ENCODE results near the gene CTPS1. TPM values are rescaled to one million over a fixed set of nuclear protein-coding genes. Genes with fewer than 3 reads are reported as not detected.

CTPS1 gene
- total RNA-seq = 36.1 and 45.1 TPM in 2 replicates

GRCh38 chr1:40979241-40980067 lies at the start of gene CTPS1:
TSS of gene CTPS1 (plus strand) at chr1:40979696. CDS start at chr1:40983291, 3,595 bp downstream.

GRCh38 chr1:41021526-41022308 lies 42.2 kb downstream of the CTPS1 start, which contains the start of gene SLFNL1:
TSS of gene SLFNL1 (minus strand) at chr1:41021725. CDS start at chr1:41020660, 1,065 bp downstream.

Other genes with a start within 250 kb of the CTPS1 start
- gene KCNQ4, start 195.9 kb upstream of the CTPS1 start, total RNA-seq = under 0.01 TPM in 1 of 2 replicates, not detected in the other
- gene CITED4, start 117.3 kb upstream of the CTPS1 start, total RNA-seq = 5.5 and 16.4 TPM in 2 replicates
- 0.46 TPM in 1 of 2 replicates, not detected in the other for gene SLFNL1, start 42.0 kb downstream of the CTPS1 start, total RNA-seq